Testis (tissue), 2 donors: Measurements from ENCODE around the gene ULK4.

Experiments used
- POLR2A ChIP-seq: fragments of 450-650 bp; IDR thresholded peaks from one replicate; pipeline ENCODE4 v1.6.1; 2017; ENCODE audit warnings: antibody characterized with exemption, mild to moderate bottlenecking, moderate library complexity
- TF ChIP-seq, protein P1 (sequence below), 3 experiments: fragments of 450-650 bp in 2 of 3; fragments of 200-600 bp in 1 of 3; sonication (generic) in 1 of 3; IDR thresholded peaks; one replicate each; pipeline ENCODE4 v1.5.1; 2016 to 2019; ENCODE audit warnings: antibody characterized with exemption in 3 of 3, mild to moderate bottlenecking in 2 of 3, moderate library complexity in 1 of 3

DNA sequence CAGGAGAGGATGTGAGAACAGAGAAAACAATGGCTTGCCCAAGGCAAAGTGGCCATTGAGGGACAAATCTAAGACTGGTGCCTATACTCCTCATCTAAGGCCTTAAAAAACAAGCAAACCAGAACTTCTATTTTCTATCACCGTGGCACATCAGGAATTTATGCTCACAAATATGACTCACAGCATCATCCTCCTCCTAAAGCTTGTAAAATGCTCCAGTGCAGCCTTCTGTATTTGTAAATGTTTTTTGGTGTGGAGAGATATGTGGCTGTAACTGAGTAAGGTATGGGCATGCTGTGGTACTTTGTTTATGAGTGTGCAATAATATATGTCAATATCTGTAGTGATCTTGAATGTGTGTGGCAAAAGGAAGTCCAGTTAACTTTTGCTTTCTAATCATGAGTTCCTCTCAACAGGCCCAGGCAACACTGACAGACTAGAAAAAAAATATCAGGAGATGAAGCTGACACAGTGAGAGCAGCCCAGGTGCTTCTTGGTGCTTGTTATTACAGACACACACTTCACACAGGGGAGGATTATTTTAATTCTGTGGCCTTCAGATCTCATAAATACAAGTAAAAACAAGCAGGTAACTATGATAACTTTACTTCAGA lies 702.3 kb downstream of the ULK4 start:
- TF ChIP-seq, protein P1, sequence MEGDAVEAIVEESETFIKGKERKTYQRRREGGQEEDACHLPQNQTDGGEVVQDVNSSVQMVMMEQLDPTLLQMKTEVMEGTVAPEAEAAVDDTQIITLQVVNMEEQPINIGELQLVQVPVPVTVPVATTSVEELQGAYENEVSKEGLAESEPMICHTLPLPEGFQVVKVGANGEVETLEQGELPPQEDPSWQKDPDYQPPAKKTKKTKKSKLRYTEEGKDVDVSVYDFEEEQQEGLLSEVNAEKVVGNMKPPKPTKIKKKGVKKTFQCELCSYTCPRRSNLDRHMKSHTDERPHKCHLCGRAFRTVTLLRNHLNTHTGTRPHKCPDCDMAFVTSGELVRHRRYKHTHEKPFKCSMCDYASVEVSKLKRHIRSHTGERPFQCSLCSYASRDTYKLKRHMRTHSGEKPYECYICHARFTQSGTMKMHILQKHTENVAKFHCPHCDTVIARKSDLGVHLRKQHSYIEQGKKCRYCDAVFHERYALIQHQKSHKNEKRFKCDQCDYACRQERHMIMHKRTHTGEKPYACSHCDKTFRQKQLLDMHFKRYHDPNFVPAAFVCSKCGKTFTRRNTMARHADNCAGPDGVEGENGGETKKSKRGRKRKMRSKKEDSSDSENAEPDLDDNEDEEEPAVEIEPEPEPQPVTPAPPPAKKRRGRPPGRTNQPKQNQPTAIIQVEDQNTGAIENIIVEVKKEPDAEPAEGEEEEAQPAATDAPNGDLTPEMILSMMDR (IDR thresholded peaks at IDR 0.05) = no peak
- TF ChIP-seq POLR2A = no peak
